ENCODE results near the gene ACVR1B.

DNA sequence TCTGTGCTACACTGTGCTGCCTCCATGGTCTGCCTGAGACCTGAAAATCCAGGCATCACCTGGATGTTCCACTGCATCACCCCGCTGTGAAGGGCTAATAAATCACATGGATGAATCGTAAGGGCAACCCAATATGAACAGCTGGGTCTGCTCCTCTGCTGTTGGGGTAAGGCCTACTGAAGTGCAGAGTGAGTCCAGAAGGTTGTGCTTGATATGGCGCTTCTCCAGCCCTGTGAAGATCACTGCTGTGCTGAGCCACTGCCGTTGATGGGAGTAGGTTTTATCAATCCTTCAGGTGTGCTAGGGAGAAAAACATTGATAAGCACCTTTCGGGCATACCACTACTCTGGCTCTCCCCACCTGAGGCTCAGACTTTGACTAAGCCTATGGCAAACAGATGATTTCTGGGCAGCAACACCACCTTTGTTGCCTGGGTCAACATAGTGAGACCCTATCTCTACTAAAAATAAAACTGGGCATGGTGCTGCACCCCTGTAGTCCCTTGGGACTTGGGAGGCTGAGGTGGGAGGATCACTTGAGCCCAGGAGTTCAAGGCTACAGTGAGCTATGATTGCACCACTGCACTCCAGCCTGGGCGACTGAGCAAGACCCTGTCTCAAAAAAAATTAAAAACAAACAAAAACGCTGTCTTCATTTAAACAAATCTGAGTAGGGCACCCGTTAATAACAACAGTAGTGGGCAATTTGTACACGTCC is 42.5 kb upstream of the ACVR1B start:
- TF ChIP-seq, protein P1, sequence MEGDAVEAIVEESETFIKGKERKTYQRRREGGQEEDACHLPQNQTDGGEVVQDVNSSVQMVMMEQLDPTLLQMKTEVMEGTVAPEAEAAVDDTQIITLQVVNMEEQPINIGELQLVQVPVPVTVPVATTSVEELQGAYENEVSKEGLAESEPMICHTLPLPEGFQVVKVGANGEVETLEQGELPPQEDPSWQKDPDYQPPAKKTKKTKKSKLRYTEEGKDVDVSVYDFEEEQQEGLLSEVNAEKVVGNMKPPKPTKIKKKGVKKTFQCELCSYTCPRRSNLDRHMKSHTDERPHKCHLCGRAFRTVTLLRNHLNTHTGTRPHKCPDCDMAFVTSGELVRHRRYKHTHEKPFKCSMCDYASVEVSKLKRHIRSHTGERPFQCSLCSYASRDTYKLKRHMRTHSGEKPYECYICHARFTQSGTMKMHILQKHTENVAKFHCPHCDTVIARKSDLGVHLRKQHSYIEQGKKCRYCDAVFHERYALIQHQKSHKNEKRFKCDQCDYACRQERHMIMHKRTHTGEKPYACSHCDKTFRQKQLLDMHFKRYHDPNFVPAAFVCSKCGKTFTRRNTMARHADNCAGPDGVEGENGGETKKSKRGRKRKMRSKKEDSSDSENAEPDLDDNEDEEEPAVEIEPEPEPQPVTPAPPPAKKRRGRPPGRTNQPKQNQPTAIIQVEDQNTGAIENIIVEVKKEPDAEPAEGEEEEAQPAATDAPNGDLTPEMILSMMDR (IDR thresholded peaks at IDR 0.05; ENCODE audit: low read depth, low read length): no peak
- TF ChIP-seq POLR2A (IDR thresholded peaks at IDR 0.05; ENCODE audit: extremely low read depth, insufficient read length): no peak
